ENCODE measurements around the gene FAM219B.
A peak's percentile ranks its signal among the peaks of the same experiment; 100 is the strongest.

Gene FAM219B

DNA sequence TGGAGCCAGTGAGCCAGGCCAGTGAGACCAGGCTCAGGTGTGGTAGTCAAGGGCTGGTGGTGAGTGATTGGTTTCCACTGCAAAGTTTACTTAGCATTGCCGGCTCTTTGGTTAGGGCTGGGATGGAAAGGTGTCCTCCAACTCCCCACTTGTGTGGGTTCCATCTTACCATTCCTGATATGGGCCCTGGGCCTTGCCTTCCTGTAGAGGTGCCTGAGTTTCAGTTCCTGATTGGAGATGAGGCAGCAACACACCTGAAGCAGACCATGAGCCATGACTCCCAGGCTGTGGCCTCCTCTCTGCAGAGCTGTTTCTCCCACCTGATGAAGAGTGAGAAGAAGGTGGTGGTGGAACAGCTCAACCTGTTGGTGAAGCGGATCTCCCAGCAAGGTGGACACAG, 13.7 kb downstream of the FAM219B start:
- Histone ChIP-seq H3K36me3 (peaks cover 19% of the 10 kb centered on the region), H3K9me3 (no peaks in the 10 kb centered on the region), H3K4me1 (no peaks in the 10 kb centered on the region), H3K27me3 (no peaks in the 10 kb centered on the region), H3K4me3 (ENCODE audit: low read depth, low read length) (no peak overlapping the region)
- no peak for DNase-seq
- TF ChIP-seq CTCF (IDR thresholded peaks at IDR 0.05; ENCODE audit: low read depth, low read length) = no peak

- Histone ChIP-seq H3K27me3 (no peaks in the 10 kb centered on the region), H3K36me3 (peaks cover 19% of the 10 kb centered on the region), H3K4me1 (no peaks in the 10 kb centered on the region), H3K9me3 (no peaks in the 10 kb centered on the region), H3K4me3 (ENCODE audit: low read depth, low read length) (no peak overlapping the region)
- TF ChIP-seq CTCF (IDR thresholded peaks at IDR 0.05; ENCODE audit: low read depth, low read length) = no peak
- no peak for DNase-seq
These were observed 14.3 kb downstream of the FAM219B start for GRCh38 chr15:74892313-74892712.

DNA sequence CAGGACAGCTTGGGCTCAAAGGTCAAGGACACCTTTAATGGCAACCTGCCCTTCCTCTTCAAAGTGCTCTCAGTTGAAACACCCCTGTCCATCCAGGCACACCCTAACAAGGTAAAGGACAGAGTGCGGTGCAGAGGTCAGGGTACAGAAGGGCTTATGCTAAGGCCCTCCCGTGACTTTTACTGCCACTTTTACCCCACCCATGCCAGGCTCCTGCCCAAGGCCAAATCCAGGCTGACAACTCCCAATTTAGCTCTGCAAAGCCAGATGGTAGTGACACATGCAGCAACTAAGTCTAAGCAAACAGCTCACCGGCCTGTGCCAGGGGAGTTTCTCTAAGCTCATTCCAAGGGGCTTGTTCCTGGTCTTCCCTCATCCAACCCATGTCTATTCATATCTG, 15.2 kb downstream of the FAM219B start:
- Histone ChIP-seq H3K27me3 (no peaks in the 10 kb centered on the region), H3K9me3 (no peaks in the 10 kb centered on the region), H3K4me1 (no peaks in the 10 kb centered on the region), H3K36me3 (peaks cover 17% of the 10 kb centered on the region), H3K4me3 (ENCODE audit: low read depth, low read length) (no peak overlapping the region)
- TF ChIP-seq CTCF (IDR thresholded peaks at IDR 0.05; ENCODE audit: low read depth, low read length) = no peak
- DNase-seq = no peak

GRCh38 chr15:74890665-74890960, 16.0 kb downstream of the FAM219B start:
- no peaks in the 10 kb centered on the region for H3K4me1 ChIP-seq
- TF ChIP-seq CTCF (IDR thresholded peaks at IDR 0.05; ENCODE audit: low read depth, low read length) = no peak
- H3K36me3 ChIP-seq = peaks cover 12% of the 10 kb centered on the region
- H3K9me3 ChIP-seq = no peaks in the 10 kb centered on the region
- peak overlapping the region; percentile 87 for H3K4me3 ChIP-seq (ENCODE audit: low read depth, low read length)
- H3K27me3 ChIP-seq = no peaks in the 10 kb centered on the region
- no peak for DNase-seq

GRCh38 chr15:74889883-74890664, 16.6 kb downstream of the FAM219B start, which contains the start of gene MPI:
Gene MPI (plus strand): TSS chr15:74890042. CDS start chr15:74890074, 32 bp downstream.
- DNase-seq = peak; percentile 94
- no peak for TF ChIP-seq CTCF (IDR thresholded peaks at IDR 0.05; ENCODE audit: low read depth, low read length)
- Histone ChIP-seq H3K9me3 (no peaks in the 10 kb centered on the region), H3K36me3 (peaks cover 12% of the 10 kb centered on the region), H3K27me3 (no peaks in the 10 kb centered on the region), H3K4me3 (ENCODE audit: low read depth, low read length) (peak within 1 kb of the TSS; percentile 87), H3K4me1 (no peaks in the 10 kb centered on the region)

GRCh38 chr15:74889390-74889882, 17.2 kb downstream of the FAM219B start:
- Histone ChIP-seq H3K27me3 (no peaks in the 10 kb centered on the region), H3K4me1 (no peaks in the 10 kb centered on the region), H3K9me3 (no peaks in the 10 kb centered on the region), H3K4me3 (ENCODE audit: low read depth, low read length) (peak overlapping the region; percentile 87), H3K36me3 (peaks cover 12% of the 10 kb centered on the region)
- no peak for DNase-seq
- TF ChIP-seq CTCF (IDR thresholded peaks at IDR 0.05; ENCODE audit: low read depth, low read length) = no peak
